Measurements from ENCODE around the gene MRPL54. TPM values are rescaled to one million over a fixed set of nuclear protein-coding genes. Genes with fewer than 3 reads are reported as not detected.

MRPL54 gene
- total RNA-seq, 4 donors from 2014 or later: 23.3 to 86.3 (median 63.3) TPM

DNA sequence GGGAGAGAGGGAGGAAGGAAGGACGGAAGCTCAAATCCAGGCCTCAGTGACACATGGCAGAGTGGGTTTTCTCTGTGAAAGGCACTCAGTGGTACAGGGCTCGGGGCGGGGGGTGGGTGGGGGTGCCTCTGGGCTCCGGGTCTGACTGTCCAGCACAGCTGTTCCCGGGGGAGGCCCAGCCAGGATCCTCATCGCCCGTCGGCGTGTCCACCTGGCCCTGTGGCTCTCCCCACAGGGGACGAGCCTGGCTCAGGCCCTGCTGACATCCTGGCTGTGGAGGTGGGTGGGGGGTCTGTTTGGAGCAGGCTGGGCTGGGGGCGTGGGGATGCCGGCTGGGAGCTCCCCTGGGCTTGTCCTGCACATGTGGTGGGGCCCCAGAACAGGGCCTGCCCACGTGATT lies 41.9 kb downstream of the MRPL54 start:
- TF ChIP-seq, protein P1, sequence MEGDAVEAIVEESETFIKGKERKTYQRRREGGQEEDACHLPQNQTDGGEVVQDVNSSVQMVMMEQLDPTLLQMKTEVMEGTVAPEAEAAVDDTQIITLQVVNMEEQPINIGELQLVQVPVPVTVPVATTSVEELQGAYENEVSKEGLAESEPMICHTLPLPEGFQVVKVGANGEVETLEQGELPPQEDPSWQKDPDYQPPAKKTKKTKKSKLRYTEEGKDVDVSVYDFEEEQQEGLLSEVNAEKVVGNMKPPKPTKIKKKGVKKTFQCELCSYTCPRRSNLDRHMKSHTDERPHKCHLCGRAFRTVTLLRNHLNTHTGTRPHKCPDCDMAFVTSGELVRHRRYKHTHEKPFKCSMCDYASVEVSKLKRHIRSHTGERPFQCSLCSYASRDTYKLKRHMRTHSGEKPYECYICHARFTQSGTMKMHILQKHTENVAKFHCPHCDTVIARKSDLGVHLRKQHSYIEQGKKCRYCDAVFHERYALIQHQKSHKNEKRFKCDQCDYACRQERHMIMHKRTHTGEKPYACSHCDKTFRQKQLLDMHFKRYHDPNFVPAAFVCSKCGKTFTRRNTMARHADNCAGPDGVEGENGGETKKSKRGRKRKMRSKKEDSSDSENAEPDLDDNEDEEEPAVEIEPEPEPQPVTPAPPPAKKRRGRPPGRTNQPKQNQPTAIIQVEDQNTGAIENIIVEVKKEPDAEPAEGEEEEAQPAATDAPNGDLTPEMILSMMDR (IDR thresholded peaks at IDR 0.05 in 4 of 5, conservative IDR thresholded peaks at IDR 0.05 in 1 of 5): no peak
- TF ChIP-seq POLR2A (IDR thresholded peaks at IDR 0.05): no peak
- in situ Hi-C loops (cut with MboI; ENCODE audit: low sequenced_read_pairs in 4 of 4) (no loop called here), intact Hi-C loops (cut with DNase I; ENCODE audit: low total_unique reads) (no loop called here)
- DNase-seq (no peak), ATAC-seq (no peak)
- Histone ChIP-seq H3K27ac (no peak overlapping the region), H3K9me3 (no peaks in the 10 kb centered on the region), H3K4me3 (no peak overlapping the region), H3K4me1 (peaks cover 0 to 3% of the 10 kb centered on the region in 2 donors), H3K27me3 (peaks cover 39 to 55% (median 52%) of the 10 kb centered on the region in 3 donors), H3K36me3 (no peaks in the 10 kb centered on the region)

DNA sequence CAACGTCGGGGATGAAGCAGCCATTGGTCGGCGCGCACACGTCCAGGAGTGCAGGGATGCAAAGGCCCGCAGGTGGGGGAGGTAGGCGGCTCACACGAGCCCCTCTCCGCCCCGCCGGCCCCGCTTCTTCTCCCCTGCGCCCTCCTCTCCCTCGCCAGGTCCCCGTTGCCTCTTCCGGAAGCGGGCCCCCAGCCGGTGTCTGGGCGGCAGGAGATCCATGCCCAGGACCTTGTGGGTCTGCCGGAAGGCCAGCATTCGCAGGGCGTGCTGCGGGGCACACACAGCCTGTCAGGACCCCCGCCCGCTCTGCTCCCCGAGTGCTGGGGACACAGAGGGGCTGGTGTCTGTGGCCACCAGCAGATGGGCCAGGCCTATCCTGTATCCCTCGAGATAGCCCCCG lies 43.4 kb downstream of the MRPL54 start:
- TF ChIP-seq POLR2A (IDR thresholded peaks at IDR 0.05): no peak
- TF ChIP-seq, protein P1 (IDR thresholded peaks at IDR 0.05 in 4 of 5, conservative IDR thresholded peaks at IDR 0.05 in 1 of 5): no peak
- H3K4me3 ChIP-seq: no peak overlapping the region
- H3K27me3 ChIP-seq: peaks cover 28 to 45% (median 44%) of the 10 kb centered on the region in 3 donors
- DNase-seq (no peak), ATAC-seq (no peak)
- peaks cover 0 to 3% of the 10 kb centered on the region in 2 donors for H3K4me1 ChIP-seq
- intact Hi-C loops (cut with DNase I; ENCODE audit: low total_unique reads) (no loop called here), in situ Hi-C loops (cut with MboI; ENCODE audit: low sequenced_read_pairs in 4 of 4) (no loop called here)
- H3K27ac ChIP-seq: no peak overlapping the region
- no peaks in the 10 kb centered on the region for H3K36me3 ChIP-seq
- no peaks in the 10 kb centered on the region for H3K9me3 ChIP-seq

DNA sequence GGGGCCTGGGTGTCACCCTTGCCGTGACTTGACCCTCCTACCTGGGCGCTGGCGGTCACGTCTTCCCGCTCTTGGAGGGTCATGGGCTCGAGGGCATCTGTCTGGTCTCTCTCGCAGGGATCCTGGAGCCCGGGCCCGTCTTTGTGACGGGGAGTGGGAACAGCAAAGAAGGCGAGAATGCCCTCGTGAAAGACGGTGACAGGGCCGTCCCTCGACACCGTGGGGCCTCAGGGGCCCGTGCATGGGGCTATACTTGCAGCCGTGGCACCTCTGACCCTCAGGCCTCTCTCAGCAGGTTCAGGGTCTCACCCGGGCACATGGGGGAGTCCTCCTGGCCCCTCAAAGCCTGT lies 44.6 kb downstream of the MRPL54 start:
- DNase-seq (no peak), ATAC-seq (no peak)
- TF ChIP-seq, protein P1 (IDR thresholded peaks at IDR 0.05 in 4 of 5, conservative IDR thresholded peaks at IDR 0.05 in 1 of 5): no peak
- Histone ChIP-seq H3K4me3 (no peak overlapping the region), H3K9me3 (no peaks in the 10 kb centered on the region), H3K27me3 (peaks cover 21 to 41% (median 39%) of the 10 kb centered on the region in 3 donors), H3K36me3 (no peaks in the 10 kb centered on the region), H3K27ac (no peak overlapping the region), H3K4me1 (no peaks in the 10 kb centered on the region)
- in situ Hi-C loops (cut with MboI; ENCODE audit: low sequenced_read_pairs in 4 of 4) (no loop called here), intact Hi-C loops (cut with DNase I; ENCODE audit: low total_unique reads) (no loop called here)

DNA sequence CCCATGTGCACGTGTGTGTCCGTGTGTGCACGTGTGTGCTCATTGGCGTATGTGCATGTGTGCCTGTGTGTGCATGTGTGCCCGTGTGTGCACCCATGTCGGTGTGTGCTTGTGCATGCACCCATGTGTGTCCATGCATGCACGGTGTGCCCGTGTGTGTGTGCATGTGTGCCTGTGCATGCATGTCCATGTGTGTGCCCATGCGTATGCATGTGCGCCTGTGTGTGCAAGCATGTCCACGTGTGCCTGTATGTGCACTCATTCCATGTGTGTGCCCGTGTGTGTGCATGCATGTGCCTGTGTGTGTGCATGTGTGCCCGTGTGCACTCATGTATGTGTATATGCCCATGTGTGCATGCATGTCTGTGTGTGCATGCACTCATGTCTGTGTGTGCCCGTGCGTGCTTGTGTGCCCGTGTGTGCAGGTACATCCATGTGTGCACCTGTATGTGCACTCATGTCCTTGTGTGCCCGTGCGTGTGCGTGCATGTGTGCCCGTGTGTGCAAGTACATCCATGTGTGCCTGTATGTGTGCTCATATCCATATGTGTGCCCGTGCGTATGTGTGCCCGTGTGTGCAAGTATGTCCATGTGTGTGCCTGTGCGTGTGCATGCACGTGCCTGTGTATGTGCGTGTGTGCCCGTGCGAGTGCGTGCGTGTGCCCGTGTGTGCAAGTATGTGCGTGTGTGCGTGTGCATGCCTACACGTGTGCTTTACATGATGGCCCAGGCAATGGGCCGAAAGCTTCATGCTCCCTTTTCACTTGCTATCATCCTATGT lies 45.3 kb downstream of the MRPL54 start:
- Histone ChIP-seq H3K27ac (no peak overlapping the region), H3K27me3 (peaks cover 17 to 39% (median 35%) of the 10 kb centered on the region in 3 donors), H3K9me3 (no peaks in the 10 kb centered on the region), H3K4me1 (no peaks in the 10 kb centered on the region), H3K36me3 (no peaks in the 10 kb centered on the region), H3K4me3 (no peak overlapping the region)
- ATAC-seq: no peak
- DNase-seq: no peak
- TF ChIP-seq, protein P1 (IDR thresholded peaks at IDR 0.05 in 4 of 5, conservative IDR thresholded peaks at IDR 0.05 in 1 of 5): no peak
- no peak for TF ChIP-seq POLR2A (IDR thresholded peaks at IDR 0.05)
- intact Hi-C loops (cut with DNase I; ENCODE audit: low total_unique reads): no loop called here
- in situ Hi-C loops (cut with MboI; ENCODE audit: low sequenced_read_pairs in 4 of 4): no loop called here
